Left renal cortex interstitium (tissue), 4 donors: ENCODE results near the gene PRSS33. TPM values are rescaled to one million over a fixed set of nuclear protein-coding genes. Genes with fewer than 3 reads are reported as not detected.

Source experiments
- DNase-seq, 4 donors: peaks; one replicate each; pipeline ENCODE4 v3.0.0-alpha.2; 2013; ENCODE audit warnings: low read depth in 4 of 4, low spot score in 2 of 4, missing footprints in 1 of 4
- polyA plus RNA-seq, 4 donors: library from polyadenylated mRNA; unstranded; fragments of 120-200 nt; gene quantifications; one replicate each; pipeline ENCODE4 v1.2.1, GENCODE V29; 2013; ENCODE audit not compliant: insufficient read length in 4 of 4

The PRSS33 gene, protein sequence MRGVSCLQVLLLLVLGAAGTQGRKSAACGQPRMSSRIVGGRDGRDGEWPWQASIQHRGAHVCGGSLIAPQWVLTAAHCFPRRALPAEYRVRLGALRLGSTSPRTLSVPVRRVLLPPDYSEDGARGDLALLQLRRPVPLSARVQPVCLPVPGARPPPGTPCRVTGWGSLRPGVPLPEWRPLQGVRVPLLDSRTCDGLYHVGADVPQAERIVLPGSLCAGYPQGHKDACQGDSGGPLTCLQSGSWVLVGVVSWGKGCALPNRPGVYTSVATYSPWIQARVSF
- polyA plus RNA-seq, result under 1 TPM in 3 of 4 donors, not detected in 1; 0.13 to 0.97 (median 0.46) TPM

DNA sequence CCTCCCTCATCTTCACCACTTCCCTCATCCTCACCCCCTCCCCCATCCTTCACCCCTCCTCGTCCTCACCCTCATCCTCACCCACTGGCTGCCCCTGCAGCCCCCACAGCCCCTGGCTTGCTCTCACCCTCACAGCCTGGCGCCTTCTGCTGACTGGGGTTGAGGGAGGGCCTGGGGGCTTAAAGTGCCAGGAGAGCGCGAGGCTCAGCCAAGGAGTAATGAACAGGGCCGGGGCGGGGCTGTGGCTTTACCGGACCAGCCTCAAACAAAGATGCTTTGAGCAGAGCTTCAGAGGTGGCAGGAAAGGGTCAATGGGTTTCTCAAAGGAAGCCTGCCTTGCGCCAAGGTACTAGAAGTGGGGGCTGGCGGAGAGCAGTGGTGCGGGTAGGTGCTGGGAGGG, at the start of gene PRSS33:
Gene PRSS33, minus strand, starts transcription at position 155 of the 400 bp plus-strand sequence. CDS start 1,013 bp downstream, outside the sequence.
- DNase-seq, result no peak

DNA sequence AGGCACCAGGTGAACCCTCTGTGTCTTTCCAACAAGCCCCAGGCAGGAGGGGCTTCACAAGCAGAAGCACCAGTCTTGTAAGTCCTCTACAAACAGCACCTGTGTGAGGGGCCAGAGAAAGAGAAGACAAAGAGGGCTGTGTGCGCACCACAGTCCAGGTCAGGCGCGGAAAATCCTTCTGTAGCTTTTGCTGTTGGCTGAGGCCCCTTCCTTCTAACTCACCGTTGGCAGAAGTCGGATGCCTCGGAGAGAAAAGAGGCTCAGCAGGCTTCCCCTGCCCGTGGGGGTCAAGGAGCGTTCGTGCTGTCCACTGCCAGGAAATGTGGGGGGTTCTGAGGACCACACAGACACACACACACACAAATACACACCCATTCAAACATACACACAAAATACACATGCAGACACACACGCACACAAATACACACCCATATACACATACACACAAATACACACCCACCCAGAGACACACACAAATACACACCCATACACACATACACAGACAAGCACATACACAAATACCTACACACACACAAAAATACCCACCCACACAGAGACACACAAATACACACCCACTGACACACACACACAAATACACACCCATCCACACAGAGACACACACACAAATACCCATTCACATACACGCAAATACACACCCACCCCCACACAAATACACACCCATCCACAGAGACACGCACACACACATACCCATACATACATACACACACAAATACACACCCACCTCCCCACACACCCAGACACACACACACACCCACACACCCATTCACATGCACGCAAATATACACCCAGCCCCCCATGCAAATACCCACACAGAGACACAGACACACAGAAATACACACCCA, 49.5 kb upstream of the PRSS33 start:
- DNase-seq, result no peak

DNA sequence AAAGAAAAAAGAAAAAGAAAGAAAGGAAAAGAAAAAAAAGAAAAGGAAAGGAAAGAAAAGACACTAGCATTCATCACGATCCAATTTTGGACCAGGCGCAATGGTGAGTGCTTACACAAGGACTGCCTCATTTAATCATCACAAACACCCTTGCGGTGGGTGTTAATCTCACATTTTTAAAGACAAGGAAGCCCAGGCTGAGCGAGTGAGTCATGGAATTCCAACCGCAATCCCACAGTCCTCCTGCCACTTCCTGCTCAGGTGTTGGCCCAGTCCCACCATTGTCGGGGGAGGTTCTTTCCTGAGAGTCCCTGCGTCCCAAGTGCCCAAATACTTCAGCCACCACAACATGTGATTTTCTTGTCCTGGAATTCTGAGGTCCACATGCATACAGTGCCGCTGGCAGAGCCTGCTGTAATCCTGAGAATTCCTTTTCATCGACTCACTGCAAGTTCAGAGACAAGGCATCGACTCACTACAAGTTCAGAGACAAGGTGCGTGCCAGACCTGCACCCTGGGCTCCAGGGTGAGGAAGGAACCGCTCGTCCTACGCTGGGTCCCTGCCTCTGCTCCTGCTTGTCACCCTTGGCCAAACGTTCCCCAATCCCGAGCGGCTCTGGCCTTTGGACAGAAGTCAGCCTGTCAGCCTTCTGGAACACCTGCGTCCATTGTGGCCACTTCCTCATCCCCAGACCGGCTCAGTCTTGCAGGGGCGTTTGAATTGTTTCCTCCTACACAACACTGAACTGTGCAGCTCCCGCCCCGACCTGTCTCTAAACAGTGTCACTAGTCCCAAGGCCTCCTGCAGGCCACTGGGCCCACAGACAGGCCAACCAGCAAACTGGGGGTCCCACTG, 48.5 kb upstream of the PRSS33 start:
- DNase-seq, result no peak

DNA sequence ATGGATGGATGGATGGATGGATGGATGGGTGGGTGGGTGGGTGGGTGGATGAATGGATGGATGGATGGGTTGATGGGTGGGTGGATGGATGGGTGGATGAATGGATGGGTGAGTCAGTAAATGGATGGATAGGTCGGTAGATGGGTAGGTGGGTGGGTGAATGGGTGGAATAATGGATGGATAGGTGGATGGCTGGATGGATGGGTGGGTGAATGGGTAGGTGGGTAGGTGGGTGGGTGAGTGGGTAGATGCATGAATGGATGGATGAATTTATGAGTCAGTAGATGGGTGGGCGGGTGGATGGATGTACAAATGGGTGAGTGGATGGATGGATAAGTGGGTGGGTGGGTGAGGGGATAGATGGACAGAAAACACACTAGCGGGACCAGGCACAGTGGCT, 47.6 kb upstream of the PRSS33 start:
- no peak for DNase-seq

DNA sequence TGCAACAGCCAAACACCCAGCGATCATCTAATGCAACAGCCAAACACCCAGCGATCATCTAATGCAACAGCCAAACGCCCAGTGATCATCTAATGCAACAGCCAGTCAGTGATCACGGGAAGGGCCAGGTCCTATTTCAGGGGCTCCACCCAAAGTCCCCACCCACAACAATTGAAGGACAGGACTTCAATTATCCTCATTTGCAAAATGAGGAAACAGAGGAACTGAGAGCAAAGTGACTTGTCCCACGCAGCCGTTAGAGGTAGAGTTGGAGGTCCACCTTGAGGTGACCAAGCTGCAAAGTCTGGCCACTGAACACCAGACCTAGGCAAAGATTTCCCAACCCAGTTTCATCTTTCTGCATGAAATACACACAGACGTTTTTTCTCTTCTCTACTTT, 46.4 kb upstream of the PRSS33 start:
- no peak for DNase-seq

DNA sequence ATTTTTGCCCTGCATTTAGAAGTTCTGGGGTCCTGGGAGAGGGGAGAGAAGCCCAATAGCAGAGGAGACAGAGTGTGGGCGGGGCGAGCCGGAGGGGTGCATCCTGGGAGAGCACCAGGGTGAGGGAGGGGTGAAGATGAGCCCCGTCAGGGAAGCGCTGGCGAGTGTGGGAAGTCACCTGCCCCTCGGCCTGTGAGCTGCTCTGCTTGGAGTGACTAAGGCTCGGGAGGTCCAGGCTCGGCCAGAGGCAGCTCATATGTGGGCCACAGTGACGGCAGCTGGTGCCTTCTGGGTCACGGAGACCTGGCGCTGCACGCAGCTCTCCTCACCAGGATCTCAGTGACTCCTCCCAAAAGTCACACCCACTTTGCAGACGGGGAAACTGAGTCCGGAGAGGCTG, 43.8 kb upstream of the PRSS33 start:
- no peak for DNase-seq

DNA sequence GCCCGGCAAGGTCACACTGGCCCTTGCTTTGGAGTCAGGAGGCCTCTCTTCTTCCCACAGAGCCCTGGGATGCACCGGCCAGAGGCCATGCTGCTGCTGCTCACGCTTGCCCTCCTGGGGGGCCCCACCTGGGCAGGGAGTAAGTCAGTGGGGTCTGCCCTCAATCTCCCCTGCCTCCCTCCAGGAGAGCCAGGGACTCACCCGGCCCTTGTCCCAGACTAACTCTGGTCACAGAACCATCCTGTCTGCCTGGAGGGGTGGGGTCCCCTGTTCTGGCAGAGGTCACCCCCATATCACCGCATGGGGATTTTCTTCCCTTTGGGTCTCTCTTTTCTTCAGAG, 43.0 kb upstream of the PRSS33 start:
- DNase-seq, result no peak

DNA sequence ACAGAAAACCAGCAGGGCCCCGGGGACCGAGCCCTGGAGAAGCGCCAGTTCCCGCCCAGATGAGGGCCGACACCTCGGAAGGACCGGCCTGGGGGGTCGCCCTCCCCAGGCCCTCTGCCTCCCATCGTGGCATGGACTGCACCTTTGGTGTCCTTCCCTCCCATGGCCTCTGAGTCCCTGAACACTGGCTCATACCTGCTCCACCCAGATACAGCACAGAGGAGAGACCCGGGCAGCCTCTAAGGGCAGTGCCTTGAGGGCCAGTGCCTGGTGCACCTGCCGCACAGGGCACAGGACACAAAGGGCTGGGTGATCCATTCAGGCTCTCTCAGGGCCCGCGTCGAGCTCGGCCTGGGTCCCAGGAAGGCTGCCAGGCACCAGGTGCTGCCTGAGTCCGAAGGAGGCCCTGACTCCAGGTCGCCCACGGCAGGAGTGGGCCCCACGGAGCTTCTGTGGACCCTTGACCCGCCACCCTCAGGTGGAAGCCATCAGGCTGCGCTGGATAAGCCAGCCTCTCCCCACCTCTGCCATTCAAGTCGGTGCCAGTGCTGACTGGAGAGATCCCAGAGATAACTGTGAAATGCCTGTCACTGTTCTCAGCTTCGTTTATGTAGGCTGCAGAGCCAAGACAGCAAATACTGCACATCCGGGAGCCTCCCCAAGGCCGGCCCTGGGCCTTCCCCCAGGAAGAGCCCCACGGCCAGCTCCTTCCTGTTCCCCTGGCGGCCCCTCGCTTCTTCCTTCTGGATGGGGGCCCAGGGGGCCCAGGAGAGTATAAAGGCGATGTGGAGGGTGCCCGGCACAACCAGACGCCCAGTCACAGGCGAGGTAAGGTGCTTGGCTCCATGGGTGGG, 42.4 kb upstream of the PRSS33 start, which contains the start of gene ZG16B:
Gene ZG16B, plus strand, starts transcription at position 803 of the 854 bp plus-strand sequence. CDS start 139 bp downstream, outside the sequence.
- no peak for DNase-seq

DNA sequence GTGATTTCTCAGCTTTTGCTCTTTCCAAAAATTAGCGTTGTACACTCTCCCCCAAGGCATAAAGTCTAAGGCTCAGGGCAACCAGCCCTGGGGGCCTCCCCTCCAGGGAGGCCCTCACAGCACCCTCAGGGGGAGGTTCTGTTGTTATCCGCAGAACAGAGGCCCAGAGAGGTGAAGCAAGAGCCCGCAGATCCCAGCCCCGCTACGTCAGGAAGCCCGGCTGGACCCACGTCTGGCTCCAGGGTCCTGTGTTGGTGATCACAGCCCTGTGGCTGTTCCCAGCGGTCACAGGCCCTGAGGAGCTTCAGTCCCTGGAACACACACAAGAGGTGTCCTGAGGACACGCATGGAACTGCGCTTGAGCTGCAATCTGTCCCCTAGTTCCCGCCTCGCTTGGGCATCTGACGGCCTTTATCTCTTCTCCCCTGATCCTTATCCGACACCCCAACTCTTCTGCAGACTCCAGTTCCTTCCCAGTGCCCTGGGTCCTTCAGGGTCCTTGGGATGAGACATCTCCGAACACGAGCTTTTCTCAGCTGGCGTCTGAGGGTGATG, 41.6 kb upstream of the PRSS33 start:
- no peak for DNase-seq

DNA sequence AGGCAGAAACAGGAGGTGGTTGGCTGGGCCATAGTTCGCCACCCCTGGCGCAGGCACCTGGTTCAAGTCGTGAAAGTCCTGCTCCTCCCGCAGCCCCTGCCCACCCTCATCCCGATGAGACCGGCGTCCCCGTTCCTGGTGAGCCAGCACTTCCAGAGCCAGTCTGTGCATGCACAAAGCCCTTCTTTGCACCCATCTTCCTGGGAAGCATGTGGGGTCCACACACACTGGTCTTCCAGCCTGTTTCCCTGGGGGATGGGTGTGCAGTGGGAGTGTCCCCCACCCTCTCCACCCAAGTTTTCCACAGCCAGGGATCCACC, 41.1 kb upstream of the PRSS33 start:
- no peak for DNase-seq

DNA sequence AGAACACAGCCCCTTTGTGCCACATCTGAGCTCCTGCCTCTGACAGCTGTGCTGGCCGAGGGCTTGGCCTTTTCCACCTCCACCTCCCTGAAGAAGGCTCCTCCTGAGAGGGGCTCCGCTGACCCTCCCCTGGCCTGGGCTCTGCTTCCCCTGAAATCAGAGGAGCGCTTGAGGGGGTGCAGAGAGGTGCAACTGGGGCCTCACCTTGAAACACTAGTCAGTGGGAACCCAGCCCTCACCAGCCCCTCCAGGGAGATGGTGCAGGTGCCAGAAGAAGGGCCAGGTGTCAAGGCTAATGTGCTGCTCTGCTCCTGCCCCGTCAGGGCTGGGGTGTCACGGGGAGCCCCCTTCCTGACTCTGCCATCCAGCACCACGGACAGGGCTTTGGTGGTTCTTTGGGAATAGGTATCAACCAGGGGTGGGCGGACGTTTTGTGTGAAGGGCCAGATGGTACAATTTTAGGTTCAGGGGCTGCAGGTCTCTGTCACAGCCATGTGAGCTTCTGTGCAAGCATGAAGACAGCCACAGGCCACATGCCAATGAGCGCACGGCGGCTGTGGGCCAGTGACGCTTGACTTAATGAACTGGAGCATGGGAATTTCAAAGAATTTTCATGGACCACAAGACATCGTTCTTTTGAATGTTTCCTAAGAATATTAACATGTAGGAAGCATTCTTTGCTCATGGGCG, 40.6 kb upstream of the PRSS33 start:
- no peak for DNase-seq

DNA sequence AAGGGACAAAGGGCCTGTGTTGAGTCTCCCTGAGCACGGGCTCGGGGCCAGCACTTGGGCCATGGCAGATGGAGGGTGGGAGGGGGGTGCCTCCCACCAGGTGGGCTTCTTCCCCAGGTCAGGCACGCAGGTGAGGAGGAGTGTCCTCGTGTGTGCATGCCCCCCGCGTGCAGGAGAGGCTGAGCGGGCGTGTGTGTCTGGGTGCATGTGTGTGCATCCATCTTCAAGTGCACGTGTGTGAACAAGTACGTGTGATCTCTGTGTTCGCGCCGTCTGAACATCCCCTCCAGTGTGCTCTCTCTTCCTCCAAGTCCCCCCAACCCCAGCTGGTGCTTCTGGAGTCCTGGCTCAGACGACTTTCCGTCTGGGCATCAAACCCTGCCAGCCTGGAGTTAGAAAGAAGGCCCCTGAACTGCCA, 40.0 kb upstream of the PRSS33 start:
- no peak for DNase-seq

DNA sequence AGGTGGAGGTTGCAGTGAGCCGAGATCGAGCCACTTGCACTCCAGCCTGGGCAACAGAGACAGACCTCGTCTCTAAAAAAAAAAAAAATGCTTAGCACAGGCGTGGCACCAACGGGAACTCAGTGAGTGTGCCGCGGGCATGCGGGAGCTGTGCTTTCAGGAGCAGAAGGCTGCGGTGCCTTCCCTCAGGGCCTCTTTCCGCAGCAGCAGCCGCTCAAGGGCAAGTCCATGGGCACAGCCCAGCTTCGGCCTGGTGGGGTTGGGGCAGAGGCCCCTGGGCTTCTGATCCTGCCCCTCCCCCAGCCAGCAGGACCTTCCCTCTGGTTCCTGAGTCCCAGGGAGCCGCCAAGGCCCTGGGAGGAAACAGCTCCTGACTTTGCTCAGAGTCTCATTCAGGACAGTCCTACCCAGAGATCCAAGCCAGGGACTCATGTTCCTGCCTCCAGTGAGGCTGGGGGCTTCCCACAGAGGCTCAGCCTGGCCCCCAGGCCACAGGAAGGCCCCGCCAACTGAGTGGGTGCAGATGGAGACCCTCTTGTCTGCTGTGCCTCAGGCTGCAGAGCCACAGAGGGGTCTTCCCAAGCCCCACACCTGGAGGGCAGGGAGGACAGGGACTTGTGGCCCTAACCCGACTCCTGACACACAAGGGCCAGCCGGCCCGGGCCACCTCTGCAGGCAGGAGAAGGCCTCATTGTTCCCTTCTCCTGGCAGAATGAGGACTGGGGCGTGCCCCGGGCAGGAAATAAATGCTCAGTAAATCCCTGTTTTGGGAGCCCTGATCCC, 39.4 kb upstream of the PRSS33 start:
- no peak for DNase-seq

DNA sequence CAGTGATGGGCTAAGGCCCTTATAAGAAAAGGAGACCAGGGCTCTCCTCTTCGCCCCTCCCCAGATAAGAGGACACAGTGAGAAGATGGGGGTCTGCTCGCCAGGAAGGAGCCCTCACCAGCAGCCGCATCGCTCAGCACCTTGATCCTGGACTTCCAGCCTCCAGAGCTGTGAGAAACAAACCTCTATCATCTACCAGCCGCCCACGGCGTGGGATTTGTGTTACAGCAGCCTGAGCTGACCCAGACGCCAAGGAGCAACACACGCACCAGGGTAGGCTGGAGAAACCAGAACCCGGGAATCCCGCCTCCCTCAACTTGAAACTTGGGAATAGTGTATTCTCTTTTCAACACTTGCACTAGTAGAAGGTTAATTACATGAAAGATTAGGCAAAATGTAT, 38.5 kb upstream of the PRSS33 start:
- DNase-seq, result no peak

DNA sequence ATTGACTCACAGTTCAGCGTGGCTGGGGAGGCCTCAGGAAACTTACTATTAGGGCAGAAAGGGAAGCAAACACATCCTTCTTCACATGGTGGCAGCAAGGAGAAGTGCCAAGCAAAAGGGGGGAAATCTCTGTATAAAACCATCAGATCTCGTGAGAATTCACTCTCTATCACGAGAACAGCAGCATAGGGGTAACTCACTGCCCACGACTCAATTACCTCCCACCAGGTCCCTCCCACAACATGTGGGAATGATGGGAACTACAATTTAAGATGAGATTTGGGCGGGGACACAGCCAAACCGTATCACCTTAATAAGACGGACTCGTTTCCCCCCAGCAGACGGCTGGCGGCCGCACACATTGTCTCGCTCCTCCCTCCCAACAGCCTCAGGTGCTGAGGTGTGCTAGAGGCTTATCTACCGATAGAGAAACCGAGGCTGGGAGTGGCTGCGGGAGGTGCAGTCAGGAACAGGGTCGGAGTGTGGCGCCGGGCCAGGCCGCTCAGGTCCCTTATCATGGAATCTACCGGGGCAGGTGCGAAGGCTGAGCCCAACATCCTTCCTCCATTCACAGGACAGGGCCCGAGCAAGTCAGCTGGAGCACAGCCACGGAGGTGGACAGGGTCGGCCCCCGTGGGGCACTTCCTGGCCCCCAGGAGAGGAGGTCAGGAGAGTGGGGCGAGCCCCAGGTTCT, 37.8 kb upstream of the PRSS33 start:
- no peak for DNase-seq

DNA sequence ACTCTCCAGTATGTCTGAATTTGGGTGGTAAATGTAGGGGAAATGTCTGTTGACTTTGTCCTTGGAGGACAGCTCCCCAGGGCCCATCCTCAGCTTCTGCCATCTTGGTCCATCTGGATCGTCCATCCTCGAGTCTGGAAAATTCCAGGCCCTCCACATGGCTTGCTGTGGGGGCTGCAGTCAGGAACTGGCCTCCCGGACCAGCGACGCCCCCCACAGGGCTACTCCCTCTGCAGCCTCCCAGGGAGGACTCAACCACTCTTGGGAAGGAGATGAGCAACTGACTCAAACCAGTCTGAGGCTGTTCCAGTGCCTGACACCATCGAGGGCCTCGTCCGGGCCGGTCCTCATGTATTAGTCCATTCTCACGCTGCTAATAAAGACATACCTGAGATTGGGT, 37.3 kb upstream of the PRSS33 start:
- DNase-seq, result no peak

DNA sequence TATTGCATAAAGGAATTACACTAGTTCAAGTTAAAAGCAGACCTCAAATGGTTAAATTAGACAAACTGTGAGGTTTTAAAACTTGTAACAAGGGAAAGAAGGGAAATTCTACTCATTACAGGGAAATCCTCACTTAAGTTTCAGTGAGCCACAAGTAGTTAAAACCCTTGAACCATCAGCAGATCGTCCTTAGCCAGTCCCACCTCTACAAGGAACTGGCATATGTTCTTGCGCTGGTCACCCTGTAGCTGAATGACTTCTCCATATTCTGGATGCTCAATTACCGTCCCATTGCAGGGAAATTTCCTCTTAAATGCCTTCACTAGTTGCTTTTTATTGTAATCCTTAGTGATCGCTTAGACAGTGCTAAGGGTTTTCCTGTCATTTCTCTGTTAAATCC, 35.1 kb upstream of the PRSS33 start:
- DNase-seq, result no peak

DNA sequence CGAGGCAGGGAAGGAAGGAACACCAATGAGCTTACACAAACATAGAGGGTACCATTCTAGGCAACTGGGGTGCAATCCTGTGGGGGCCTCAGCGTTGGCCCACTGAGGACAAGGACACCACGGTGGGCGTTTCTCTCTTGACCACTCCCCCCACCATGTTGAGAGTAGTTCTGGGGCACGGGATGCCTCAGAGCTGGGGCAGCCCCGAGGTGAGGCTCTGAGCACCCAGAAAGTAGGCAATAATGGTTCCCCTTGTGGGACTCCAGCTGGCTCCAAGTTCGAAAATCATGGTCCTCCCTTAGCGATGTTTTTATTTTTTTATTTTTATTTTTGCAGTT, 34.8 kb upstream of the PRSS33 start:
- no peak for DNase-seq
